OCI-LY1 (cell line): ENCODE data around the gene PIGU.

Source experiments
- CTCF ChIP-seq: fragments of 200-600 bp; sonication (generic), shearing (Covaris generic); IDR thresholded peaks from 2 replicates; pipeline ENCODE4 v1.5.1; 2017; ENCODE audit warnings: mild to moderate bottlenecking, antibody characterized with exemption, low read length, moderate library complexity, mixed read lengths
- EZH2 ChIP-seq: fragments of 200-600 bp; sonication (generic), shearing (Covaris generic); IDR thresholded peaks from 2 replicates; pipeline ENCODE4 v1.8.0; 2017; ENCODE audit warnings: borderline replicate concordance, mixed run types, mild to moderate bottlenecking, antibody characterized with exemption, low read length, moderate library complexity, mixed read lengths

- TF ChIP-seq CTCF (no peak), EZH2 (no peak)
Measured at GRCh38 chr20:34579979-34580940, 96.6 kb downstream of the PIGU start.
